Stimulated activated naive CD8-positive, alpha-beta T cell treated with anti-CD3 and anti-CD28 coated beads, Interleukin-15, amount 100 ng/mL, for 72 hours (primary cell): Measurements from ENCODE around the gene ZNF609.
A peak's percentile ranks its signal among the peaks of the same experiment; 100 is the strongest.

Source experiments
- ATAC-seq: fragments of 150-1000 bp; cut with Tn5 transposase; 2 replicates; pipeline ENCODE4 v1.10.0; 2021; ENCODE audit warnings: mild to moderate bottlenecking, moderate library complexity
- DNase-seq, 2 donors: peaks; one replicate each; pipeline ENCODE4 v3.0.0; 2021 to 2022
- H3K27ac Mint-ChIP-seq, 2 donors: one replicate each; pipeline ENCODE4 v1.8.0; 2022; ENCODE audit warnings: mild to moderate bottlenecking in 2 of 2, mixed read lengths in 2 of 2, moderate library complexity in 2 of 2
- H3K27me3 Mint-ChIP-seq: one replicate; pipeline ENCODE4 v1.8.0; 2022; ENCODE audit warnings: mixed read lengths
- H3K4me1 Mint-ChIP-seq: one replicate; pipeline ENCODE4 v1.8.0; 2022; ENCODE audit warnings: mild to moderate bottlenecking, mixed read lengths
- H3K4me3 Mint-ChIP-seq, 2 donors: one replicate each; pipeline ENCODE4 v1.8.0; 2022; ENCODE audit warnings: mild to moderate bottlenecking in 2 of 2, mixed read lengths in 2 of 2, moderate library complexity in 1 of 2
- H3K9me3 Mint-ChIP-seq, 2 donors: one replicate each; pipeline ENCODE4 v1.8.0; 2022; ENCODE audit warnings: mixed read lengths in 2 of 2

ZNF609 gene

DNA sequence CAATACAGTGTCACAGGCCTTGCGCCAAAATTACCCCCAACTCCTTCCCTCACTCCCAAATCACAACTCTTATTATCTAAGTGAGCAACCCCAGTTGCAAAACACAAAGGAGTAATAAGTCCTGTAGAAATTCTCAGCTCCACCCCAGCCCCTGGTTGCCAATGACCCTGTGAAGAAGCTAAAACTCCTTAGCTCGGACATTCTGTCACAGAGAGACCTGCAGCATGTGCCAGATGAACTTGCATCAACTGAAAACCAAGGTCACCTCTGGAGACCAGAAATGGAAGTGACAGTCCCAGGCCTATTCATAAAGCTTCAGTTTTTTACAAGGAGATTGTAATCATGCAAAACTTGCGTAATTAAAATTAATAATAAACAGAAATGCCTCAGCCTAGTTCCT, 259.8 kb downstream of the ZNF609 start:
- peaks cover 22% of the 10 kb centered on the region for H3K4me1 Mint-ChIP-seq
- H3K27me3 Mint-ChIP-seq = no peaks in the 10 kb centered on the region
- peak overlapping the region in 1 of 2 donors; percentile 5 for H3K27ac Mint-ChIP-seq
- H3K4me3 Mint-ChIP-seq = no peak overlapping the region
- DNase-seq (no peak), ATAC-seq (no peak)
- no peaks in the 10 kb centered on the region for H3K9me3 Mint-ChIP-seq

GRCh38 chr15:64730151-64730550, 269.8 kb downstream of the ZNF609 start:
- no peaks in the 10 kb centered on the region for H3K27me3 Mint-ChIP-seq
- ATAC-seq (no peak), DNase-seq (no peak)
- H3K9me3 Mint-ChIP-seq = no peaks in the 10 kb centered on the region
- no peak overlapping the region for H3K4me3 Mint-ChIP-seq
- H3K27ac Mint-ChIP-seq = no peak overlapping the region
- H3K4me1 Mint-ChIP-seq = peaks cover 16% of the 10 kb centered on the region

- Mint-ChIP-seq H3K4me1 (peaks cover 16% of the 10 kb centered on the region), H3K4me3 (no peak overlapping the region)
Measured at GRCh38 chr15:64731012-64731804, 270.8 kb downstream of the ZNF609 start.

DNA sequence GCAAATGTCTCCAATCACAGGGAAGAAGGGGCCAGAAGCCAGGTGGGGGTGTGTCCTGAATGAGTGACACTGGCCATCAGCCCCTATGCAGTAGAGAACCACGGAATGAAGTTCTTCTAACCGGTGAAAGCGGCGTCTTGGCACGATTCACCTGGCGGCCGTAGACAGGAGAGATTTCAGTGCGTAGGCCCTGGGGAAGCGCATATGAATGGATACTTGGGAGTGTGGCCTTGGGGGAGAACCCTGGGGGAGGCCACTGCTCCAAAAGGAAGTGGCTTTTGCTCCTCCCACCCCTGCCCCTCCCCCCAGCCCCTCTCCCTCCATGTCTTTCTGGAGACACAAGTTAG, 271.4 kb downstream of the ZNF609 start:
- H3K27me3 Mint-ChIP-seq = no peaks in the 10 kb centered on the region
- DNase-seq = no peak
- H3K4me3 Mint-ChIP-seq = no peak overlapping the region
- H3K4me1 Mint-ChIP-seq = peaks cover 16% of the 10 kb centered on the region
- no peak overlapping the region for H3K27ac Mint-ChIP-seq
- H3K9me3 Mint-ChIP-seq = no peaks in the 10 kb centered on the region
- no peak for ATAC-seq

More at GRCh38 chr15:64731012-64731804, 270.8 kb downstream of the ZNF609 start:
- ATAC-seq (peak; percentile 89), DNase-seq (peak; percentile 80 to 82)
- H3K27me3 Mint-ChIP-seq = no peaks in the 10 kb centered on the region
- no peak overlapping the region for H3K27ac Mint-ChIP-seq
- H3K9me3 Mint-ChIP-seq = no peaks in the 10 kb centered on the region

GRCh38 chr15:64732156-64732860, 271.9 kb downstream of the ZNF609 start:
- Mint-ChIP-seq H3K27me3 (no peaks in the 10 kb centered on the region), H3K9me3 (no peaks in the 10 kb centered on the region), H3K27ac (no peak overlapping the region), H3K4me1 (peaks cover 16% of the 10 kb centered on the region), H3K4me3 (no peak overlapping the region)
- ATAC-seq = no peak
- no peak for DNase-seq
